Astrocyte of the spinal cord (primary cell): Measurements from ENCODE around the gene ACSL4.
A peak's percentile ranks its signal among the peaks of the same experiment; 100 is the strongest.

Experiments
- DNase-seq: peaks from one replicate; pipeline ENCODE4 v3.0.0; 2011; ENCODE audit warnings: low read depth, low spot score
- H3K4me3 ChIP-seq: 2 replicates; pipeline ENCODE4 v1.5.1; 2011; ENCODE audit warnings: low read depth, mild to moderate bottlenecking, low read length, moderate library complexity
- in situ Hi-C: cut with HindIII; loops from 2 replicates; pipeline ENCODE4 v1.10.0; 2017; ENCODE audit warnings: low sequenced_read_pairs
- TF ChIP-seq, protein P1 (sequence below): IDR thresholded peaks from 2 replicates; pipeline ENCODE4 v1.5.1; 2012; ENCODE audit warnings: low read depth, mild to moderate bottlenecking, low read length, inconsistent platforms

Gene ACSL4

GRCh38 chrX:109732807-109733612 lies at the start of gene ACSL4:
Gene ACSL4, minus strand, starts transcription at chrX:109733257. Its CDS starts 49,894 bp downstream, at chrX:109683363.
- in situ Hi-C loops = no loop called here
- H3K4me3 ChIP-seq = peak within 1 kb of the TSS; percentile 84
- TF ChIP-seq, protein P1, sequence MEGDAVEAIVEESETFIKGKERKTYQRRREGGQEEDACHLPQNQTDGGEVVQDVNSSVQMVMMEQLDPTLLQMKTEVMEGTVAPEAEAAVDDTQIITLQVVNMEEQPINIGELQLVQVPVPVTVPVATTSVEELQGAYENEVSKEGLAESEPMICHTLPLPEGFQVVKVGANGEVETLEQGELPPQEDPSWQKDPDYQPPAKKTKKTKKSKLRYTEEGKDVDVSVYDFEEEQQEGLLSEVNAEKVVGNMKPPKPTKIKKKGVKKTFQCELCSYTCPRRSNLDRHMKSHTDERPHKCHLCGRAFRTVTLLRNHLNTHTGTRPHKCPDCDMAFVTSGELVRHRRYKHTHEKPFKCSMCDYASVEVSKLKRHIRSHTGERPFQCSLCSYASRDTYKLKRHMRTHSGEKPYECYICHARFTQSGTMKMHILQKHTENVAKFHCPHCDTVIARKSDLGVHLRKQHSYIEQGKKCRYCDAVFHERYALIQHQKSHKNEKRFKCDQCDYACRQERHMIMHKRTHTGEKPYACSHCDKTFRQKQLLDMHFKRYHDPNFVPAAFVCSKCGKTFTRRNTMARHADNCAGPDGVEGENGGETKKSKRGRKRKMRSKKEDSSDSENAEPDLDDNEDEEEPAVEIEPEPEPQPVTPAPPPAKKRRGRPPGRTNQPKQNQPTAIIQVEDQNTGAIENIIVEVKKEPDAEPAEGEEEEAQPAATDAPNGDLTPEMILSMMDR = no peak
- peak; percentile 87 for DNase-seq

GRCh38 chrX:109777749-109778148 lies 44.7 kb upstream of the ACSL4 start:
- in situ Hi-C loops = no loop called here
- DNase-seq = no peak
- H3K4me3 ChIP-seq = no peak overlapping the region
- TF ChIP-seq, protein P1 = no peak

DNA sequence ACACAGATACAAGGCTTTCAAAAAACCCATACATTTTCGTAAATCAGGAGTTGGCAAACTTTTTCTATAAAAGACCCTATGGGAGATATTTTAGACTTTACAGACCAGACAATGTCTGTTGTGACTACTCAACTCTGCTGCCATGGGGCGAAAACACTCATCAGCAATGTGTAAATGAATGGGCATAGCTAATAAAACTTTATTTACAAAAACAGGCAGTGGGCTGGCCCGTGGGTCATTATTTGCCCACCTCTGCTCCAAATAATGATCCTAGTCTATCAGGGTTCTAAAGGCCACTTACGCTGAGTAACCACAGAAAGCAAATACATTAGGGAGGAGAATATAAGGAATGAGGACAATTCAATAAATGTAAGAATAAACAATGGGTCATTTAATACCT lies 43.9 kb upstream of the ACSL4 start:
- in situ Hi-C loops = no loop called here
- TF ChIP-seq, protein P1 = no peak
- H3K4me3 ChIP-seq = no peak overlapping the region
- no peak for DNase-seq

GRCh38 chrX:109776432-109776831 lies 43.4 kb upstream of the ACSL4 start:
- in situ Hi-C loops = no loop called here
- TF ChIP-seq, protein P1 = no peak
- no peak overlapping the region for H3K4me3 ChIP-seq
- no peak for DNase-seq

GRCh38 chrX:109775386-109775785 lies 42.3 kb upstream of the ACSL4 start:
- H3K4me3 ChIP-seq = no peak overlapping the region
- in situ Hi-C loops = no loop called here
- DNase-seq = no peak
- TF ChIP-seq, protein P1 = no peak

- no peak overlapping the region for H3K4me3 ChIP-seq
- in situ Hi-C loops = no loop called here
- peak; percentile 33 for DNase-seq
- TF ChIP-seq, protein P1 = no peak
Observed at GRCh38 chrX:109774706-109775105, 41.6 kb upstream of the ACSL4 start.
